Measurements from ENCODE around the gene CNTN4. TPM values are rescaled to one million over a fixed set of nuclear protein-coding genes. Genes with fewer than 3 reads are reported as not detected.

CNTN4 gene
- total RNA-seq: 0.19 TPM in 1 of 2 replicates, not detected in the other

GRCh38 chr3:2098398-2099027, at the start of gene CNTN4:
TSS of gene CNTN4 (plus strand) at chr3:2098866.

